Panc1 (cell line): ENCODE results near the gene TRAM1L1. TPM values are rescaled to one million over a fixed set of nuclear protein-coding genes. Genes with fewer than 3 reads are reported as not detected.

ENCODE experiments used
- ATAC-seq: fragments of 200-7000 bp; cut with Tn5 transposase; 2 replicates; pipeline ENCODE4 v1.9.1; 2020; ENCODE audit warnings: mild to moderate bottlenecking, moderate library complexity
- BruUV-seq: library from RNA; stranded (reverse); fragments of 400-500 nt; replicated peaks from 2 replicates; lab custom pipeline; 2021; lab: Mats Ljungman, UMichigan
- CTCF ChIA-PET: fragments of 300-600 bp; sonication (Branson Sonifier 250); formaldehyde crosslinking; loops from one replicate; lab custom pipeline; 2022; ENCODE audit warnings: antibody characterized with exemption; lab: Charles Lee
- POLR2A ChIA-PET: fragments of 300-600 bp; sonication (Branson Sonifier 250); formaldehyde crosslinking; loops from one replicate; lab custom pipeline; 2022; ENCODE audit warnings: antibody characterized with exemption; lab: Charles Lee
- DNase-seq: peaks from one replicate; pipeline ENCODE4 v3.0.0-alpha.2; 2010; ENCODE audit warnings: low read depth, low spot score
- H3K27ac ChIP-seq: 2 replicates; pipeline ENCODE4 v1.5.1; 2011; ENCODE audit warnings: mild to moderate bottlenecking, low read length, inconsistent platforms
- H3K27me3 ChIP-seq: fragments of 200-500 bp; sonication (Bioruptor generic); 2 replicates; pipeline ENCODE4 v1.6.0; 2014; ENCODE audit warnings: low read length, inconsistent platforms; ENCODE audit not compliant: control insufficient read depth, insufficient read depth
- H3K36me3 ChIP-seq: fragments of 200-500 bp; sonication (Bioruptor generic); 2 replicates; pipeline ENCODE4 v1.5.1; 2014; ENCODE audit warnings: inconsistent platforms, mild to moderate bottlenecking, low read length, moderate library complexity; ENCODE audit not compliant: control insufficient read depth, insufficient read depth
- H3K4me1 ChIP-seq: 2 replicates; pipeline ENCODE4 v1.5.1; 2011; ENCODE audit warnings: inconsistent platforms, mild to moderate bottlenecking, low read length, moderate library complexity; ENCODE audit not compliant: control insufficient read depth, insufficient read depth
- H3K4me3 ChIP-seq, 2 experiments: 2 replicates each; pipeline ENCODE4 v1.5.1; 2011 to 2012; ENCODE audit warnings: low read depth in 2 of 2, low read length in 2 of 2, mild to moderate bottlenecking in 2 of 2, inconsistent platforms in 1 of 2, moderate library complexity in 1 of 2
- H3K9me3 ChIP-seq: fragments of 200-500 bp; sonication (Bioruptor generic); 2 replicates; pipeline ENCODE4 v1.5.1; 2014; ENCODE audit warnings: low read depth, mild to moderate bottlenecking, inconsistent platforms, low read length, moderate library complexity; ENCODE audit not compliant: control insufficient read depth, insufficient read depth
- CTCF ChIP-seq: fragments of 450-650 bp; IDR thresholded peaks from 2 replicates; pipeline ENCODE4 v1.5.1; 2017; ENCODE audit warnings: mild to moderate bottlenecking
- POLR2AphosphoS5 ChIP-seq: IDR thresholded peaks from 2 replicates; pipeline ENCODE4 v1.6.1; 2012; ENCODE audit warnings: mild to moderate bottlenecking, low read depth, low read length, moderate library complexity
- REST ChIP-seq, 2 experiments: IDR thresholded peaks; 2 replicates each; pipeline ENCODE4 v1.6.1; 2011 to 2012; ENCODE audit warnings: low read depth in 2 of 2, control low read depth in 1 of 2, low read length in 1 of 2, mild to moderate bottlenecking in 1 of 2, moderate library complexity in 1 of 2; ENCODE audit not compliant: insufficient read depth in 1 of 2
- SIN3A ChIP-seq: IDR thresholded peaks from 2 replicates; pipeline ENCODE4 v1.6.1; 2012; ENCODE audit warnings: low read depth, mild to moderate bottlenecking, low read length, moderate library complexity, borderline replicate concordance; ENCODE audit not compliant: insufficient read depth
- TCF7L2 ChIP-seq: IDR thresholded peaks from 2 replicates; pipeline ENCODE4 v1.6.1; 2011; ENCODE audit warnings: mild to moderate bottlenecking, low read depth, low read length, inconsistent platforms
- in situ Hi-C: cut with HindIII; loops from 2 replicates; pipeline ENCODE4 v1.10.0; 2016; ENCODE audit warnings: low sequenced_read_pairs, low pct_unique_long_range_greater_than_20kb
- intact Hi-C: fragments of 100-400 bp; cut with micrococcal nuclease; formaldehyde crosslinking; loops from one replicate; pipeline ENCODE4 v1.10.0; 2022; ENCODE audit not compliant: unreplicated experiment
- total RNA-seq: library from RNA; stranded (reverse); gene quantifications from one replicate; pipeline ENCODE4 v1.2.1, GENCODE V29; 2021; ENCODE audit not compliant: unreplicated experiment

Gene TRAM1L1
- total RNA-seq, 1 experiment from 2014 or later, result 0.72 TPM

GRCh38 chr4:117068120-117068519 lies 17.3 kb downstream of the TRAM1L1 start:
- no peak for DNase-seq
- intact Hi-C loops (no loop called here), in situ Hi-C loops (no loop called here)
- no peaks in the 10 kb centered on the region for H3K27me3 ChIP-seq
- H3K9me3 ChIP-seq, result no peaks in the 10 kb centered on the region
- TF ChIP-seq REST (IDR thresholded peaks at IDR 0.05; ENCODE audit: insufficient read depth in 1 of 2, low read depth in 2 of 2, low read length in 1 of 2) (no peak), CTCF (no peak), TCF7L2 (no peak), POLR2AphosphoS5 (no peak), SIN3A (no peak)
- CTCF ChIA-PET, result no interaction called here
- BruUV-seq, result no TSS peak
- no peak overlapping the region for H3K4me3 ChIP-seq
- POLR2A ChIA-PET, result no interaction called here
- no peaks in the 10 kb centered on the region for H3K36me3 ChIP-seq
- ATAC-seq, result no peak
- no peak overlapping the region for H3K27ac ChIP-seq
- H3K4me1 ChIP-seq, result no peaks in the 10 kb centered on the region

- DNase-seq, result no peak
- no peaks in the 10 kb centered on the region for H3K27me3 ChIP-seq
- TF ChIP-seq TCF7L2 (no peak), REST (IDR thresholded peaks at IDR 0.05; ENCODE audit: insufficient read depth in 1 of 2, low read depth in 2 of 2, low read length in 1 of 2) (no peak), CTCF (no peak), SIN3A (no peak), POLR2AphosphoS5 (no peak)
- ChIA-PET POLR2A (no interaction called here), CTCF (no interaction called here)
- no TSS peak for BruUV-seq
- H3K4me3 ChIP-seq, result no peak overlapping the region
- intact Hi-C loops (no loop called here), in situ Hi-C loops (no loop called here)
- no peaks in the 10 kb centered on the region for H3K4me1 ChIP-seq
- no peaks in the 10 kb centered on the region for H3K9me3 ChIP-seq
- H3K36me3 ChIP-seq, result no peaks in the 10 kb centered on the region
- no peak for ATAC-seq
- H3K27ac ChIP-seq, result no peak overlapping the region
Measured at GRCh38 chr4:117063961-117064696, 21.2 kb downstream of the TRAM1L1 start.
